Measurements from ENCODE around the gene TDRD7.
A peak's percentile ranks its signal among the peaks of the same experiment; 100 is the strongest.

The TDRD7 gene, protein sequence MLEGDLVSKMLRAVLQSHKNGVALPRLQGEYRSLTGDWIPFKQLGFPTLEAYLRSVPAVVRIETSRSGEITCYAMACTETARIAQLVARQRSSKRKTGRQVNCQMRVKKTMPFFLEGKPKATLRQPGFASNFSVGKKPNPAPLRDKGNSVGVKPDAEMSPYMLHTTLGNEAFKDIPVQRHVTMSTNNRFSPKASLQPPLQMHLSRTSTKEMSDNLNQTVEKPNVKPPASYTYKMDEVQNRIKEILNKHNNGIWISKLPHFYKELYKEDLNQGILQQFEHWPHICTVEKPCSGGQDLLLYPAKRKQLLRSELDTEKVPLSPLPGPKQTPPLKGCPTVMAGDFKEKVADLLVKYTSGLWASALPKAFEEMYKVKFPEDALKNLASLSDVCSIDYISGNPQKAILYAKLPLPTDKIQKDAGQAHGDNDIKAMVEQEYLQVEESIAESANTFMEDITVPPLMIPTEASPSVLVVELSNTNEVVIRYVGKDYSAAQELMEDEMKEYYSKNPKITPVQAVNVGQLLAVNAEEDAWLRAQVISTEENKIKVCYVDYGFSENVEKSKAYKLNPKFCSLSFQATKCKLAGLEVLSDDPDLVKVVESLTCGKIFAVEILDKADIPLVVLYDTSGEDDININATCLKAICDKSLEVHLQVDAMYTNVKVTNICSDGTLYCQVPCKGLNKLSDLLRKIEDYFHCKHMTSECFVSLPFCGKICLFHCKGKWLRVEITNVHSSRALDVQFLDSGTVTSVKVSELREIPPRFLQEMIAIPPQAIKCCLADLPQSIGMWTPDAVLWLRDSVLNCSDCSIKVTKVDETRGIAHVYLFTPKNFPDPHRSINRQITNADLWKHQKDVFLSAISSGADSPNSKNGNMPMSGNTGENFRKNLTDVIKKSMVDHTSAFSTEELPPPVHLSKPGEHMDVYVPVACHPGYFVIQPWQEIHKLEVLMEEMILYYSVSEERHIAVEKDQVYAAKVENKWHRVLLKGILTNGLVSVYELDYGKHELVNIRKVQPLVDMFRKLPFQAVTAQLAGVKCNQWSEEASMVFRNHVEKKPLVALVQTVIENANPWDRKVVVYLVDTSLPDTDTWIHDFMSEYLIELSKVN

DNA sequence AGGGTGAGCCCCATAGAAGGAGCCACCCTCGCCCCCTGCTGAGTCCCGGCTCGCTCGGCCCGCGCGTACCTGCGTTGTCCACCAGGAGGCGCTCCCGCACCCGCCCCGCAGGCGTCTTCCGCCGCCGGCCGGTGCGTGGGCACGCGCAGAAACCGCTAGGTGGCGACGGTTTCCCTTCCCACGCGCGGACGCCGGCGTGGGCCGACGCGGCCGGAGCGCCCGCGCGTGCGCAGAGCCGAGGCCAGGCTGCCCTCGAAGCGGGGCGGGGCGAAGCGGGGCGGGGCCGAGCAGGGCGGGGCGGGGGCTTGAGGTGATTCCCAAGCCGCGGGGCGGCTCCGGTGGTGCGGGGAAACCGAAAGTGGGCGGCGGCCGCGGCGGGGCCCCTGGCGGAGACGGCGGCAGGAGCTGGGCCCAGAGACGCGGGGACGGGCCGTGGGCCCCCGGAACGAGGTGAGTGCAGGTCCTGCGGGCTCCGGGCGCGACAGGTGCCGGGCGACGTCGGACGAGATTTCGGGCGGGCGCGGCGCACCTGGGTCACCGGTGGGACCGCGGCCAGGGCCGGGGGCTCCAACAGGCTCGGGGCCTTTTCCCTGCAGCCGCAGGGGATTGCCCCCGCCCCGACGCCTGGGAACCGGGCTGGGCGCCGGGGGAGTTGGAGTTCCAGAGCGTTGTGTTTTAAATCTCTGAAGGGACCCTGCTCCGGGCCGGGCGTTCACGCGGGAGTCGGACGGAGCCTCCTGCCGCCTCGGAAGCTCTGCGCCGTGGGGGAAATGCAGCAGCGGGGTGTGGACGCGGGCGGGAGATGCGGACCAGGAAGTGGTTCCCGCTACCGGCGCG is at the start of gene TDRD7:
TDRD7 (plus strand) TSS at position 308 of the 837 bp plus-strand sequence. CDS start 16,370 bp downstream, outside the sequence.
- DNase-seq: peak; percentile 93

DNA sequence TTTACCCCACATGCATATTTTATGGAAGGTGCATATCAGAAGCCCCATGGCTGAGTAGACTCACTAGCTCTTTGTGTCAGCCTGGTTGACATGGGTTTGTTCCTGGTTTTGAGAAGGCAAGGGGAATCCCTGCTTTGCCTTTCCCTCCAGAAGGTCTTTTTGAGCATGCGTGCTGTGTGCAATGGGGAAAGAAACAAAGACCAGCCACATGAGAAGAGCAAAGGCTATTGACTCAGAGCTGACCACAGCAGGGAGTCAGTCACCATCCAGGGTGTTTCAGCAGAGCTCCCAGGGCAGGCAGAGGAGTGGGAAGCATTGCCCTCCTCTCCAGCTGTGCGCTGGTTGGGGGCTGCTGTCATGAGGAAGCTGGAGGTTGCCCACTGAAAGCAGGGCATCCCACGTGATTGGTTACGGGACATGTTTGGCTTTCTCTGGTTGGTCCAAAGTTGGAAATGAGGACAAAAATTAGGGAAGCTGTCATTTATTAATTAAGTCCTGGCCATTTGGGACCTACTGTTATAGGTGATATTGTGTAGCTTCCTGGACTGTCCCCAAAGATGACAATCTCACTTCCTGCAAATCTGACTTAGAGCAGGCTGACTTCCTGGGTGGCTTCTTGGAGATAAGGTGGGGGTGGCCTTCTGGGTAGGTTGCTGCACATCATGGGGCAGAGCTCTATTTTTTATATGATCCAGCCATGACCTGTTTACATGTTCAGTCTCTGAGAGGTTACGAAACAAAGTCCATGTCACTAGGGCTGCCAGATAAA is 48.9 kb upstream of the TDRD7 start:
- DNase-seq: no peak

DNA sequence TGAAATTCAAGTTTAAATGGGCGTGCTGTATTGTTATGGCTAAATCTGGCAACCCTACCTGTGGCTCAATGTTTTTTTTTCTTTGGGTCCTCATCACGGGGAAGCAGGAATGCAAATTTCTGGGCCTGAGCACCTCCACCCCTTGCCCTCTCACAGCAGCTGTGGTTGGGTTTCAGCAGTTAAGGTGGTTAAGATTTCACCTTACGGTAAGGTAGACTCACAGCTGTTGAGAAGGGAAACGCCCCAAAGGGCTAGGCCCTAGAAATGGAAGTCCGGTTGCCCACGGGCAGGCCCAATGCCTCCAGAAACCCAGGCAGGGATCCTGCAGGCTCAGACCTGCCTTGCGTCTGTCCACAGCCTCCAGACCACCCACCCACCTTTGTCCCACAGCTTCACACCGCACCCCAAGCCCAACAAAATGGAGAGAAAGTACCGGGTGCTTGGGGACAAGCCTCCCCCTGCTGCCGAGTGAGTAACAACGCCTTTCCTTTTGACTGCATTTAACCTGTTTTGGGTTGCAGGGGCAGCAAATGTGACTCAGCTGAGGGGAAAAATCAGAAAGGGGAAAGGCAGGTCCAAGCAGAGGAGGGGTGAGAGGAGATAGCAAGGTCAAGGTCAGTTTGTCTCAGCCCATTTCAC is 48.1 kb upstream of the TDRD7 start:
- no peak for DNase-seq

DNA sequence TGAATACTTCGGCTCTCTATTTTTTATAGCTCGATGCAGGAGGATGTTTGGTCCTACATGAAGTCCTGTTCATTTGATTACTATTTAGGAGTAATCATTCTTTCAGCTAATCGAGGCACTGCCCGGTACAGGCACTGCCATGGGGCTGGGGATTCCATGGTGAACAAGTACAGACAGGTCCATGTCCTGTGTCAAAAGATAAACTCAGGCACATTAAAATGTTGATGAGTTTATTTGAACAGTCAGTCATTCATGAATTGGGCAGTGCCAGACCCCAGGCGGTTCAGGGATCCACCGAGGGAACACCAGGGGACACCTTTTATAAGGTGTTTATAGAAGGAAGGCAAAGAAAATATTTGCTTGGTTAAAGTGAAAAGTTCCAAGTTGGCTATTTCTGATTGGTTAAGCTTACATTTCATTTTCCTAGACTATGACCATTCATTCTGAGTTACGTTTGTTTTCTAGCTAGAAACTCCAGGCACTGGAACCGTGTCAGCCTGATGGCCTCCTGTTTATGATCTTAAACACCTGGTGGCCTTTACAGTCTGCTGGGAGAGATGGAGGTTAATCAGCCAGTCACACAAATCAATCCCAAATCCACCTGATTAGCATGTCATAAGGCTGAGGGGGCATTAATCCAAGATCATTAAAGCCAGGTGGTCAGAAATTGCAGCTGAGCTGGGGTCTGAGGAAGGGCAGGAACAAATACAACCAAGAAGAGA is 47.0 kb upstream of the TDRD7 start:
- no peak for DNase-seq

DNA sequence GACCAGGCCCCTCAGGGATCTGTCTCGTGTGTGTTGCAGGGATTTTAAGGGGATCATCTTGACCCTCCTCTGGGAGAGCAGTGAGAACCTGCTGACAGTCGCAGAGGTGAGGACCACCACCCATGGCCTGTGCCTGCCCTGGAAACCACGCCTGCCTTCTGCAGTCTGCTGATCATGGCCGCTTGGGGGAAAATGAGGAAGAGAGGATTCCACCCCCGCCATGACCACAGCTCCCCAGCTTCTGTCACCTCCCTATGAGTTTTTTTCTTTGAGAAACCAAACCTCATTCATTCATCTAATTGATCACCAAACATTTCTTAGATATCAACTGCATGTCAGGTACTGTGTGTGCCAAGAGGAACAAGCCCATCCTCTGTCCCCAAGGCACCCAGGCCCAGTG is 46.3 kb upstream of the TDRD7 start:
- DNase-seq: no peak

DNA sequence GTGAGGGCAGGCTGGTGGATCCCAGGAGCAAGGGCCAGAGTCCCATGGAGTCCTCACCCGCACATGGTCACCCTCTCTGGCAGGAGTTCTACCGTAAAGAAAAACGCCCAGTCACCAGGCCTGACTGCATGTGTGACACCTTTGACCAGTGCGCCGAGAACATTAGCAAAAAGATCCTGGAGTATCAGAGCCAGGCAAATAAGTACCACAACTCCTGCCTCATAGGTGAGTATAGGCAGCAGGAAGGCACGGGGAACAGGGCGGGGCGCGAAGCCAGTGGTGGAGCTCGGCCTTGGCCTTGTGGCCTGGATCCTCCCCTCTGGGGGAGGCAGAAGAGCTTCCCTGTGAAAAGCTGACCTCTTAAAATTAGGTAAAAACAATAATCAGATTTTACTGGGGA is 45.4 kb upstream of the TDRD7 start:
- DNase-seq: no peak

DNA sequence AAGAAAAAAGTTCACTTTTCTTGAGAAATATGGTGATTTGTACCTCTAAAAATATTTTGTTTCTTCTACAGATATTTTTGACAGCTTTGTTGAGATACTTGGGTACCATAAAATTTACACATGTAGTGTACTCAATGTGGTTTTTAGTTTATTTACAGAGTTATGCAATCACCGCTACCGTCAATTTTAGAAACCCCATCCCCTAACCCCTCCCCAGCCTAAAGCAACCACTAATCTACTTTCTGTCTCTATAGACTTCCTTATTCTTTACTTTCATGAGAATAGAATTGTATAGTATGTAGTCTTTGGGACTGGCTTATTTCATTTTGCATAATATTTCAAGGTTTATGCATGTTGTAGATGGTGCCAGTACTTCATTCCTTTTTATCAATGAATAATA is 45.0 kb upstream of the TDRD7 start:
- DNase-seq: no peak

DNA sequence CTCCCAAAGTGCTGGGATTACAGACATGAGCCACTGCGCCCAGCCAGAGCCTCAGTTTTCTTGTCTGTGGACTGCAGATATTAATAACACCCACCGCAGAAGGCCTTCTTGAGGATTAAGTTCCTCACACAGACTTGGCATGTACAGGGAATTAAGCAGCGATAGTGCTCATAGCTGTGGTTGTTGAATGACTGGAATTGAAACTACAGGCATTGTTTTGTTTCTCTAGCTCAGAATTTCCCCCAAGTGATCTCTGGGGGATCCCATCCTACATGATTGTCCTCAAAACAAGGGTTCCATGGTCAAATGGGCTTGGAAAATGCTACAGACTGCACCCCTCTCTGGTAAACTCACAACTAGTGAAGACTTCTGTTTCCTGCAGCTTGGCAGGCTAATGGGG is 44.2 kb upstream of the TDRD7 start:
- no peak for DNase-seq

DNA sequence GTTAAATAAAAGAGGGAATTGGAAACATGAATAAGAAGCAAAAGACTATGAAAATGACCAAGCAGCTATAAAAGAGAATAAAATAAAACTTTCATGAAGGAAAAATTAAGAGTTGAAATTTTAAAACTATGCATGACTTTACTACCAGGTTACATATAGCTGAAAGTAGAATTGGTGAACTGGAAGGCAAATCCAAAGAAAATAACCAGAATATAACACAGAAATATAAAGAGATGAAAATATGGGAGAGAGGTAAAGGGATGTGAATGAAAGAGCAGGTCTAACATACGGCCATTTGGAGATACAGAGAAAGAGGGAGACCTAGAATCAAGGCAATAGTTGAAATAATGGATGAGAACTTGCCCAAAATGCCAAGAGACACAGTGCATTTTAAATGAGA is 42.9 kb upstream of the TDRD7 start:
- no peak for DNase-seq

DNA sequence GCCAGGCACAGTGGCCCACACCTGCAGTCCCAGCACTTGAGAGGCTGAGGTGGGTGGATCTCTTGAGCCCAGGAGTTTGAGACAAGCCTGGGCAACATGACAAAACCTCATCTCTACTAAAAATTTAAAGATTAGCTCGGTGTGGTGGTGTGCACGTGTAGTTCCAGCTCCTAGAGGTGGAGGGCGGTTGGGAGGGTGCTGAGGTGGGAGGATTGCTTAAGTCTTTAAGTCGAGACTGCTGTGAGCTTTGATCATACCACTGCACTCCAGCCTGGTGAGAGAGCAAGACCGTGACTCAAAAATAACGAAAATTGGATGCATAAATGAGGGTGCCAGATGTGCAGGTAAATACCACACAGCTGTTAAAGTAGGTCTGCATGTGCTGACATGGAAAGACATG is 39.3 kb upstream of the TDRD7 start:
- no peak for DNase-seq

DNA sequence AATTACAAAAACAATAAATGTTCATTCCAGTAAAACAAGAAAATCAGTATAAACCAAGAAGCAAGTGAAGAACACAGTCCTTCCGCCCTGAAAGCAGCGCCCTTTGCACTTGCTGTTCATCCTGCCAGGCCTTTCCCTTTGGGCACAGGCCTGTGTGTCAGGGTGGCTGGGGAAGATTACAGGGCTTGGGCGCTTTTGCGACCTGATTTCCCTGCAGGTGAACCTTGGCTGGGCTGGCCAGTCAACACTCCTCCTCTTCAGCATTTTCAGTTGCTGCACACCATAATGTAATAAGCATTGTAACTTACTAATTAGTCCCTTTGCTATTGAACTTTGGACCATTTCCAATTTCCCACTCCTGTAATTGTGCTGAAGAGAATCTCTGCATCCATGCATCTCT is 38.6 kb upstream of the TDRD7 start:
- DNase-seq: no peak

DNA sequence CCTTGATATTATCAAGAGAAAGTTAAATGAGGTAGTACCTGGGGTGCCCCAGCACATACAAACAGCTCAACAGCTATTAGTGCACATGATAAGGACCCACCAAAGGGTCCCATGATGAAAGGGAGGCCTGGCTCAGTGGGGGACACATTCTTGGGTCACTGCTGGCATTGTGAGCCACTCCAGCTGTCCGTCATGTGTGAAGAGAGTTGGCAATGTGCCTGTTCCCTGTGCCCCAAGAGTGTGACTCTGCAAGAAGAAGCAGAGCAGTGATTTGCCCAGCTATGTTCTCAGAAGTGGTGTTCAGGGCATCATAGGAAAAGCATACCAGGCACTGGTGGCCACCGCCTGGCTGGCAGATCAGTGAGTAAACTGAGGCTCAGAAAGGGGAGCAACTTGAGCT is 37.1 kb upstream of the TDRD7 start:
- no peak for DNase-seq

DNA sequence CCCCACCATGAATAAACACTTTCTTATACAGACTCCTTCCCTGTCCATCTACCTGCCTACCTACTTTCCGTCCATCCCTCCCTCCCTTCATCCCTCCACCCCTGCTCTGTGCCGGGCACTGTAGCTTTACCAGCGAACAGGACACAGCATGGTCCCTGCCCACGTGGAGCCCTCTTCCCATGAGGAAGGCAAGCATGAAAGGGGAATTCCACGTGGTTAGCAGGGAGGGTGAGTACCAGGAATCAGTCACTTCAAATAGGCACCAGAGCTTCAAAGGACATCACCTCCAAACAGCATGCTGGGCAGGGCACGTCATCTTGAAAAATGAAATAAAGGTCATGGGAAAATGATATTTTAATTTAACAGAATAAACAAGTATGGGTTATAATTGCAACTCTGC is 35.0 kb upstream of the TDRD7 start:
- DNase-seq: no peak

DNA sequence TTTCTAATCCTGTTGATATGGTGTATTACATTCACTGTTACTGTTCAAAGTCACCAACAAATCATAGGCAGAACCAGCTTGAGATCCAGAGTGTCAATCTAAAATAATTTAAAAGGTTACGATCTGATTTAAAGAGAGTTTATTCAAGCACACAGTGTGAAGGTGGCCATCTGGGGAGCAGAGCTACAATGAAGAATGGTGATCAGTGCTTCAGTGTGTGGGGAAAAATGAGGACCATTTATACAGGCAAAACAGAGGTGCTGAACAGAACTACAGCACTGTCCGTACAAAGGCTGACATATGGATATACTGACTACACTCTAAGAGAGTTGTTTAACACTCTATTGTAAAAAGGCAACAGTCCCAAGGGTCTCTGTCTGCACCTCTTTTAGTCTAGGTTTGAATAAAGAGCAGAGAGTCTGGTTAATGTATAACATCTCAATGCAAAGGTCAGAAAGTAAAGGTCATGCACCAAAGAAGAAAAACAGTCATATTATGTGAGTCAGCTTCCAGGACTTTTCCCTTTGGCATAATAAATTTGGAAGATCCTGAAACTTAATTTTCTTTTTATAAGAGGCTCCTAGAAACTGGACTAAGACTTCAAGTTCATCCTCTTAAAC is 29.7 kb upstream of the TDRD7 start:
- no peak for DNase-seq

DNA sequence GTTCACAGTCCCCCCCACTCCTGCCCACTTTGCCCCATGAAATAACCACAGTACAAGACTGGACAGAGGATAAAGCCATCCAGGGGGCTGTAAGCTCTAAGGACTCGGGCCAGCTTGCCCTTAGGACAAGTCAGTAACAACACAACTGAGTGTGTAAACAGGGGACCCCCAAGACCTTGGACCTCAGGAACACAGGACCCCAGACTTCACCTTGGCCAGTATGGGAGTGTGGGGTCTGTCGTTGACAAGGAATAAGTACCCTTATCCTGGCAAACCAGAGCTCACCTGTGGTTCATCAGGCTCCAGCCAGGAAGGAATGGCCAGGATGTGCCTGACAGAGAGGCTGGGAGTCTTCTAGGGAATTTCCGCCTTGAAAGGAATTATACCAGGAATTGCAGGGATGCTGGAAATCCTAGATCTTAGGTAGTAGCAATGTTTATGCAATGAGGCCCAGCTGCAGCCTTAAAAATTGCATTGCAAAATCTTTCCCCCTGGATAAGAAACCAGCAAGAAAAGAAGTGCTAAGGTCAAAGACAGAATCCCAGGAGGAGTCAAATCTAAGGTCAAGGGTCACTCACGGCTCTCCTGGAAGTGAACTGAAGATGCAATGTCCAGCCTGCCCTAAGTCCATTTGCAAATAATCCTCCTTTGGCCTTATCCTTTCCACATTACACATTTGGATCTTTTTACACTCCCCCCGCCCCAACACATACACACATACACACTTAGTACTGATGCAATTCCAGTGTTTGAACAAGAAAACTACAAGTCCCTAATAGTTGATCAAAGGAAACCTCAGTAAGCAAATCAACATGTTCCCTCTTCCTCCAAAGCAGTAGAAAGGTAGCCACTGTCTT is 27.3 kb upstream of the TDRD7 start:
- no peak for DNase-seq

DNA sequence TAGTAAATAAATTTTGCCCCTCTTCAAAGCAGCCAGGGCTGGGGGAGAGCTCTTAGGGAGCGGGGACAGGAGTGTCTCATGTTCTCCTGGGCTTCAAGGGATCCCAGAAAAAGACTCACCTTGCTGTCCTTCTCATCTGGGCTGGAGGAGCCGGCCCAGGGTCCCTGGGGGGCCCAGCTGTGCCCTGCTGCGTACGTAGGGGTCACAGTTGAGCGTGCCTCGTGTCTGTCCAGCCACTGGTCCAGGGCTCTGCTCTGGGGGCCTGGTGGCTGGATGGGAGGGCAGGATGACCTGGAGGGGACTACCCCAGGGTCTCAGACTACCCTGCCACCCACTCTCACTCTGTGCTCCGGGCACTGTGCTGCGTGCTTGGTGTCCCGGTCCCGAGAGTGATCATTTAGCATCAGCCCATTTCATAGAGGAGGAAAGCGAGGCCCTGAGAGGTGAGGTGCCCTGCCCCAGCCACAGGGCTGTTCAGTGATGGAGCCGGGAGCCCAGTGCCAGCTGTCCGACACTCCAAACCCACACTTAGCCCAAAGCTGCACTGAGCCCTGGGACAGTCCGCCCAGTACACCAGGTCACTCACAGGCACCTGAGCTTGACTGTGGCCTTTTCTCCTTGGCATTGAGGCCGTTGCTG is 26.2 kb upstream of the TDRD7 start:
- DNase-seq: no peak

DNA sequence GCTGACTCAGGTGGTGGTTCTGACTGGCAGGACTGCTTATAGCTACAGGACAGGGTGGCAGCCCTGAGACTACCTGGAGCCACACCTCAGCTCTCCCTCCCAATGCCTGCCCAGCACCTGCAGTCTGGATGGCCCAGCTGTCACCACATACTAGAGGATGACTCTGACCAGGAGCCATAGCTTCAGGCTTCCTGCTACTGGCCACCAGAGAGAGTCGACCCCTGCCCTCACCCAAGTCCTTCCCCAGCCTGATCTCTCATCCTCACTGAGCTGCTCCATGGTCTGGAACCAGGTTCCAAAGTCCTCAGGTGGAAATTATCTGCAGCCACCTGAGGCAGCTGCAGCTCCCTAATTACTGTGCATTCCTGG is 25.6 kb upstream of the TDRD7 start:
- no peak for DNase-seq

DNA sequence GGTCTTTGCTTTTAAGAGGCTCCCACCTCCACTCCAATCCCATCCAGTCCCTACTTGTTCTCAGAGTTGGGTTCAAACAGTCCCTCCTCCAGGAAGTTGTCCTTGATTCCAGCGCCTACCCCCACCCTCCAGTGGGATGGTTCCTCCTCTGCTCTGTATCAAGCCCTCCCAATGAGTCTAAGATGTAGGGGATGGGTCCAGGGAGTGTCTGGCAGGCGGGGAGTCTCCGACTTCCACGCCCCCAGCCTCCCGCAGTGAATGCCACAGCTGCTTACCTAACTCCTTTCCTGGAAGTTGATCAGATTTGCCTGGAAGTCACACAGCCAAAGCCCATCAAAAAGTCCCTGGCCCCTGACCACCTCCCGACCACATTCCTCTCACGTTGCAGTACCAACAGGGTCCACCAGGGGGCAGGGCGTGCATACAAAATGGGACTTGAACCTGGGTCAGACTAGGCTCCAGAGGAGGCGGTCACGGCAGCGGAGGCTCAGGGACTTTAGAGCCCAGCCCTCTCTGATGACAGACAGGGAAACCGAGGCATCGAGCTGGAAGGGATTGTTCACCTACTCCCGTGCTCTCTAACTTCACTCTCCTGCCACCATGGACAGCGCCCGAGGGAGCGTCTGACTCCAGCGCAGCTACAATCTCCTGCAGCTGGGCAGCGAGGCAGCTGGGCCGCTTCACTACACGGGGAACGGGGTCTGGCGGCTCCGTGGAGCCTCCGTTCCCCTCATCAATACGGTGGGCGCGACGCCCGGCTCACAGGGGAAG is 25.0 kb upstream of the TDRD7 start:
- peak; percentile 79 for DNase-seq

All from activated naive CD4-positive, alpha-beta T cell treated with Interleukin-2 at 50 U/mL for 16 hours (primary cell).